ENCODE results near the gene ITPRID1.

Gene ITPRID1

DNA sequence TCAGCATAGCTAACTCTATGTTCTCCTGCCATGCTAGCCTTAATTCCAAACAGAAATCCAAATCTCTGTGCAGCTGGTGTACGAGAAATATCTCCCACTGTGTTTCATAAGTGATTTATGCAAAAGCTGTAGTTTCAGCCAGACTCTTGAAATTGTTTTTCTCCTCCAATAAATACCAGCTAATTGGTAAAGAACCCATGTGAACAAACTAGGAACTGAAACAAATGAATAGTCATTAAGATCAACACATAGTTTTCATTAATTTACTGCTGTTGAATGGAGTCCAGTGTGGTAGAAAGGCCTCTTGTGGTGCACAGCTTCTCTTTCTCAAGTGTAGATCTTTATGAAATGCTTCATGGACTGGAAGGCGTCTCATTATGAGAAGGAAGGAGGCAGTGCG is 191.5 kb downstream of the ITPRID1 start:
- DNase-seq, result no peak

DNA sequence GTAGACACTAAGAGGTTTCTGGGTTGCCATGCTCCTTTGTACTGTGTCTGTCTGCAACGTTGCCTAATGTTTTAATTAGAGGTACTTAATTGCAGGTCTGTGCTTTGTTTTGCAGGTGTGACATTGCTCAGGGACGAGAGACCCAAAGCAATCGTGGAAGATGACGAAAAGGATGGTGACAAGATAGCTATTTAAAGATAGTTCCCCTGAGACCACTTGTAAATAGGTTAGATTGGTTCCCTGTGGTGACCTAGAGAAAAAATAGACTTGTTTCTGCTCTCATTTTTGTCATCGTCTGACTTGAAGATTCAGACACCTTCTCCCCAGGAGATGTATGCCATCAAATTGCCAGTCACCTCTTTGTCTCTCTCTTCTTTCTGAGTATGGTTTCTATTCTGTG is 193.2 kb downstream of the ITPRID1 start:
- no peak for DNase-seq
